Right cardiac atrium (tissue), 5 donors: ENCODE data around the gene FTO. TPM values are rescaled to one million over a fixed set of nuclear protein-coding genes. Genes with fewer than 3 reads are reported as not detected.

ENCODE experiments used
- ATAC-seq, 2 donors: fragments of 200-7000 bp; cut with Tn5 transposase; one replicate each; pipeline versions ENCODE4 v1.8.0 to v1.9.1; 2020; ENCODE audit warnings: moderate library complexity in 2 of 2, mild to moderate bottlenecking in 1 of 2
- DNase-seq, 3 donors: peaks; one replicate each; pipeline ENCODE4 v3.0.0-alpha.2; 2020
- H3K27ac ChIP-seq: one replicate; pipeline ENCODE4 v1.5.1; 2013; ENCODE audit warnings: mild to moderate bottlenecking, low read length, control low read depth, moderate library complexity
- H3K27me3 ChIP-seq: one replicate; pipeline ENCODE4 v1.6.1; 2013; ENCODE audit not compliant: control insufficient read depth, insufficient read depth
- H3K4me1 ChIP-seq: one replicate; pipeline ENCODE4 v1.6.1; 2013; ENCODE audit warnings: low read length; ENCODE audit not compliant: control insufficient read depth, insufficient read depth
- H3K4me3 ChIP-seq: one replicate; pipeline ENCODE4 v1.5.1; 2013; ENCODE audit warnings: low read length, control low read depth
- H3K9me3 ChIP-seq: one replicate; pipeline ENCODE4 v1.6.1; 2013; ENCODE audit warnings: low read length; ENCODE audit not compliant: control insufficient read depth
- WGBS: extraction: QIAGEN DNeasy Blood & Tissue Kit; methylation state at CpG from one replicate; pipeline ENCODE4 v1.1.7; 2013; 5-methylcytosine and 5-hydroxymethylcytosine counted together
- intact Hi-C, 4 donors: fragments of 100-400 bp; cut with DNase I; formaldehyde crosslinking; loops; one replicate each; pipeline versions ENCODE4 v1.11.0 to v1.14.0; 2022 to 2023
- polyA plus RNA-seq: library from polyadenylated mRNA; stranded (reverse); fragments of 200-250 nt; gene quantifications from one replicate; pipeline ENCODE4 v1.2.3, GENCODE V29; 2013
- total RNA-seq, 4 donors: library from RNA; stranded (reverse); fragmentation: NEBNext Ultra II Directional; extraction: Animal tissue kit (Norgen Biotek cat#: 25700); gene quantifications; one replicate each; pipeline ENCODE4 v1.2.1, GENCODE V29; 2021
- donor health status: healthy with polysubstance abuse.
- donor health status: DM: no; HTN: yes; CAD: no.
- donor health status: DM: no; HTN: no; CAD: no.
- donor health status: DM: no; HTN: yes; CAD: no; lungs with severe emphysema.
- donor health status: DM: yes; HTN: yes; CAD: no.

The FTO gene
- total and polyA plus RNA-seq, 5 donors: 21.9 to 86.3 (median 78.2) TPM

- H3K27me3 ChIP-seq: no peaks in the 10 kb centered on the region
- 77% methylated on average over 10 of the region's 10 CpGs for WGBS
- intact Hi-C loops: no loop called here
These were observed 233.4 kb downstream of the FTO start for GRCh38 chr16:53937161-53937880.

GRCh38 chr16:53944025-53944424 lies 240.1 kb downstream of the FTO start:
- intact Hi-C loops: no loop called here
- ATAC-seq: no peak
- 96% methylated on average over 2 of the region's 2 CpGs for WGBS

More at GRCh38 chr16:53937161-53937880, 233.4 kb downstream of the FTO start:
- Histone ChIP-seq H3K9me3 (no peaks in the 10 kb centered on the region), H3K4me3 (no peak overlapping the region), H3K4me1 (peaks cover 3% of the 10 kb centered on the region), H3K27ac (no peak overlapping the region)
- DNase-seq (no peak), ATAC-seq (no peak)

GRCh38 chr16:53945996-53946395 lies 242.0 kb downstream of the FTO start:
- 65% methylated on average over 2 of the region's 2 CpGs for WGBS
- intact Hi-C loops: no loop called here
- Histone ChIP-seq H3K4me3 (no peak overlapping the region), H3K27me3 (no peaks in the 10 kb centered on the region), H3K27ac (no peak overlapping the region), H3K9me3 (no peaks in the 10 kb centered on the region), H3K4me1 (peaks cover 2% of the 10 kb centered on the region)
- ATAC-seq (peak in 1 of 2 donors; percentile 55), DNase-seq (no peak)

More at GRCh38 chr16:53944025-53944424, 240.1 kb downstream of the FTO start:
- no peak overlapping the region for H3K27ac ChIP-seq
- H3K4me1 ChIP-seq: peaks cover 2% of the 10 kb centered on the region
- H3K4me3 ChIP-seq: no peak overlapping the region
- no peak for DNase-seq
- no peaks in the 10 kb centered on the region for H3K27me3 ChIP-seq
- no peaks in the 10 kb centered on the region for H3K9me3 ChIP-seq

GRCh38 chr16:53946746-53947386 lies 242.9 kb downstream of the FTO start:
- 92% methylated on average over 5 of the region's 5 CpGs for WGBS
- Histone ChIP-seq H3K9me3 (no peaks in the 10 kb centered on the region), H3K4me3 (no peak overlapping the region), H3K27me3 (no peaks in the 10 kb centered on the region), H3K27ac (no peak overlapping the region), H3K4me1 (no peaks in the 10 kb centered on the region)
- intact Hi-C loops: no loop called here
- DNase-seq: no peak
- no peak for ATAC-seq

- H3K4me1 ChIP-seq: peaks cover 2% of the 10 kb centered on the region
- intact Hi-C loops: no loop called here
- H3K4me3 ChIP-seq: no peak overlapping the region
- ATAC-seq (no peak), DNase-seq (no peak)
- WGBS: 96% methylated on average over 7 of the region's 7 CpGs
- no peaks in the 10 kb centered on the region for H3K9me3 ChIP-seq
- no peaks in the 10 kb centered on the region for H3K27me3 ChIP-seq
- H3K27ac ChIP-seq: no peak overlapping the region
These were observed 243.7 kb downstream of the FTO start for GRCh38 chr16:53947642-53948041.

GRCh38 chr16:53948326-53948725 lies 244.4 kb downstream of the FTO start:
- intact Hi-C loops: no loop called here
- no peaks in the 10 kb centered on the region for H3K9me3 ChIP-seq
- ATAC-seq: no peak
- H3K27me3 ChIP-seq: no peaks in the 10 kb centered on the region
- 74% methylated on average over 4 of the region's 4 CpGs for WGBS
- no peak overlapping the region for H3K4me3 ChIP-seq
- H3K27ac ChIP-seq: no peak overlapping the region
- peaks cover 2% of the 10 kb centered on the region for H3K4me1 ChIP-seq
- DNase-seq: no peak

GRCh38 chr16:53948734-53949430 lies 244.9 kb downstream of the FTO start:
- WGBS: 93% methylated on average over 3 of the region's 3 CpGs
- intact Hi-C loops: no loop called here
- H3K4me1 ChIP-seq: peaks cover 2% of the 10 kb centered on the region
- H3K27me3 ChIP-seq: no peaks in the 10 kb centered on the region
- no peaks in the 10 kb centered on the region for H3K9me3 ChIP-seq
- ATAC-seq (no peak), DNase-seq (no peak)
- H3K4me3 ChIP-seq: no peak overlapping the region
- no peak overlapping the region for H3K27ac ChIP-seq

GRCh38 chr16:53949715-53950410 lies 245.9 kb downstream of the FTO start:
- intact Hi-C loops: no loop called here
- H3K27ac ChIP-seq: no peak overlapping the region
- ATAC-seq: no peak

GRCh38 chr16:53950677-53951076 lies 246.7 kb downstream of the FTO start:
- ATAC-seq (no peak), DNase-seq (no peak)
- intact Hi-C loops: no loop called here
- Histone ChIP-seq H3K27ac (no peak overlapping the region), H3K27me3 (no peaks in the 10 kb centered on the region), H3K9me3 (no peaks in the 10 kb centered on the region), H3K4me3 (no peak overlapping the region), H3K4me1 (peaks cover 2% of the 10 kb centered on the region)
- 94% methylated on average over 5 of the region's 5 CpGs for WGBS

More at GRCh38 chr16:53949715-53950410, 245.9 kb downstream of the FTO start:
- H3K4me3 ChIP-seq: no peak overlapping the region
- no peaks in the 10 kb centered on the region for H3K9me3 ChIP-seq
- peaks cover 2% of the 10 kb centered on the region for H3K4me1 ChIP-seq
- 75% methylated on average over 6 of the region's 6 CpGs for WGBS
- DNase-seq: no peak
- H3K27me3 ChIP-seq: no peaks in the 10 kb centered on the region

- peak; percentile 38 to 44 for ATAC-seq
- no peak for DNase-seq
- WGBS: 76% methylated on average over 7 of the region's 7 CpGs
- Histone ChIP-seq H3K27ac (no peak overlapping the region), H3K27me3 (no peaks in the 10 kb centered on the region), H3K9me3 (no peaks in the 10 kb centered on the region), H3K4me1 (peaks cover 2% of the 10 kb centered on the region), H3K4me3 (no peak overlapping the region)
- intact Hi-C loops: no loop called here
These were observed 248.6 kb downstream of the FTO start for GRCh38 chr16:53952215-53953208.
